WTC11 (cell line): Measurements from ENCODE around the gene ALPI. TPM values are rescaled to one million over a fixed set of nuclear protein-coding genes. Genes with fewer than 3 reads are reported as not detected.
A peak's percentile ranks its signal among the peaks of the same experiment; 100 is the strongest.

Source experiments
- ATAC-seq: fragments of 200-7000 bp; cut with Tn5 transposase; 2 replicates; pipeline ENCODE4 v1.10.0; 2021; ENCODE audit warnings: mild to moderate bottlenecking, moderate library complexity
- CTCF ChIA-PET: fragments of 300-600 bp; sonication (Branson Sonifier 250); formaldehyde crosslinking; loops from one replicate; lab custom pipeline; 2021; ENCODE audit warnings: antibody characterized with exemption; lab: Charles Lee
- POLR2A ChIA-PET: fragments of 350-600 bp; sonication (Branson Sonifier 250); formaldehyde crosslinking; loops from one replicate; lab custom pipeline; 2021; ENCODE audit warnings: antibody characterized with exemption; lab: Charles Lee
- DNase-seq: peaks from one replicate; pipeline ENCODE4 v3.0.0; 2021; ENCODE audit warnings: low spot score
- H3K27ac Mint-ChIP-seq: 2 replicates; pipeline ENCODE4 v1.8.0; 2021; ENCODE audit warnings: mixed read lengths
- H3K27me3 Mint-ChIP-seq: 2 replicates; pipeline ENCODE4 v1.8.0; 2021; ENCODE audit warnings: low read depth, mild to moderate bottlenecking, moderate library complexity, mixed read lengths
- H3K36me3 Mint-ChIP-seq: 2 replicates; pipeline ENCODE4 v1.8.0; 2021; ENCODE audit warnings: mixed read lengths
- H3K4me1 Mint-ChIP-seq: 2 replicates; pipeline ENCODE4 v1.8.0; 2022; ENCODE audit warnings: mixed read lengths
- H3K4me3 Mint-ChIP-seq: 2 replicates; pipeline ENCODE4 v1.8.0; 2021; ENCODE audit warnings: mild to moderate bottlenecking, moderate library complexity, mixed read lengths
- H3K9me3 Mint-ChIP-seq: 2 replicates; pipeline ENCODE4 v1.8.0; 2021; ENCODE audit warnings: mixed read lengths
- FOXP1 ChIP-seq: sonication (generic); formaldehyde crosslinking; IDR thresholded peaks from 2 replicates; pipeline ENCODE4 v1.8.0; 2022; ENCODE audit warnings: missing genetic modification reagents, mild to moderate bottlenecking, moderate library complexity, borderline replicate concordance
- GABPB1 ChIP-seq: sonication (generic); formaldehyde crosslinking; IDR thresholded peaks from 2 replicates; pipeline ENCODE4 v1.8.1; 2023; ENCODE audit warnings: mild to moderate bottlenecking, missing genetic modification reagents
- JUN ChIP-seq: sonication (generic); formaldehyde crosslinking; IDR thresholded peaks from 2 replicates; pipeline ENCODE4 v1.8.0; 2023; ENCODE audit warnings: mild to moderate bottlenecking, missing genetic modification reagents
- NFYB ChIP-seq: sonication (generic); formaldehyde crosslinking; conservative IDR thresholded peaks from 2 replicates; pipeline ENCODE4 v1.8.0; 2022; ENCODE audit warnings: low read depth, missing genetic modification reagents
- NR2C2 ChIP-seq: sonication (generic); formaldehyde crosslinking; IDR thresholded peaks from 2 replicates; pipeline ENCODE4 v1.8.0; 2022; ENCODE audit warnings: mild to moderate bottlenecking, missing genetic modification reagents
- OVOL2 ChIP-seq: fragments of 250-450 bp; sonication (Bioruptor Pico); IDR thresholded peaks from 2 replicates; pipeline ENCODE4 v1.9.0; 2021; ENCODE audit warnings: mild to moderate bottlenecking, borderline replicate concordance
- ZBTB21 ChIP-seq: sonication (generic); formaldehyde crosslinking; IDR thresholded peaks from 2 replicates; pipeline ENCODE4 v1.8.1; 2023; ENCODE audit warnings: mild to moderate bottlenecking, missing genetic modification reagents, borderline replicate concordance
- ZNF121 ChIP-seq: sonication (generic); formaldehyde crosslinking; IDR thresholded peaks from 2 replicates; pipeline ENCODE4 v1.8.0; 2023; ENCODE audit warnings: missing genetic modification reagents
- total RNA-seq: library from RNA; stranded (reverse); gene quantifications from 3 replicates; pipeline ENCODE4 v1.2.3, GENCODE V29; 2021
- TF ChIP-seq, protein P1 (sequence below): fragments of 250-450 bp; sonication (Bioruptor Pico); IDR thresholded peaks from 2 replicates; pipeline ENCODE4 v1.9.0; 2021; ENCODE audit warnings: moderate library complexity, mild to moderate bottlenecking, inconsistent platforms, borderline replicate concordance
- TF ChIP-seq, protein P2 (sequence below): fragments of 250-450 bp; sonication (Bioruptor Pico); conservative IDR thresholded peaks from 2 replicates; pipeline ENCODE4 v1.9.0; 2021; ENCODE audit warnings: mild to moderate bottlenecking
- TF ChIP-seq, protein P3 (sequence below): sonication (generic); formaldehyde crosslinking; conservative IDR thresholded peaks from 2 replicates; pipeline ENCODE4 v1.8.1; 2023; ENCODE audit warnings: mild to moderate bottlenecking, low read depth, missing genetic modification reagents, moderate library complexity
- TF ChIP-seq, protein P4 (sequence below): sonication (generic); formaldehyde crosslinking; IDR thresholded peaks from 2 replicates; pipeline ENCODE4 v1.8.1; 2023; ENCODE audit warnings: mild to moderate bottlenecking, missing genetic modification reagents, moderate library complexity
- TF ChIP-seq, protein P5 (sequence below): sonication (generic); formaldehyde crosslinking; IDR thresholded peaks from 2 replicates; pipeline ENCODE4 v1.8.0; 2022; ENCODE audit warnings: mild to moderate bottlenecking, missing genetic modification reagents
- TF ChIP-seq, protein P6 (sequence below): sonication (generic); formaldehyde crosslinking; IDR thresholded peaks from 2 replicates; pipeline ENCODE4 v1.8.1; 2022; ENCODE audit warnings: low read depth, mild to moderate bottlenecking, moderate library complexity, missing genetic modification reagents, borderline replicate concordance

ALPI gene
- total RNA-seq, 1 experiment from 2014 or later: not detected

DNA sequence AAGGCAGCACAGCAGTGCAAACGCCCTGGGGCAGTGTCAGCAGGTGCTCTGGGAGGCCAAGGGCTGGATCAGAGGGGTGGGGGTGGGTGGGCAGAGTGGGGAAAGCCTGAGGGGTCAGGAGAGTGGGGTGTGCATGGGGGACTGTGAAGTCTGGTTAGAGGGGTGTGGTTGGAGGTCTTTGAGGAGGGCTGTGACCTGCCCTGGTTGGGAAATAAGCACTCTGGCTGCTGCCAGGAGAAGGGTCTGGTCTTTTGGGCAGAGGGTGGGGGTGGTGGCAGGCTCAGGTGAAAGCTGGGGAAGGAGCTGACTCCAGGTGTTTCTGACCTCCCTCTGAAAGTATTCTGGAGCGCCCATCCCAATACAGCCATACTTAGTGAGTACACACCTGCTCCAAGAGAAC lies 4.2 kb downstream of the ALPI start:
- Mint-ChIP-seq H3K27me3 (peaks cover 4% of the 10 kb centered on the region; the same call in 1 of the 2 replicates), H3K4me3 (no peak overlapping the region), H3K4me1 (no peaks in the 10 kb centered on the region), H3K9me3 (no peaks in the 10 kb centered on the region), H3K36me3 (no peaks in the 10 kb centered on the region), H3K27ac (no peak overlapping the region)
- TF ChIP-seq, protein P1, sequence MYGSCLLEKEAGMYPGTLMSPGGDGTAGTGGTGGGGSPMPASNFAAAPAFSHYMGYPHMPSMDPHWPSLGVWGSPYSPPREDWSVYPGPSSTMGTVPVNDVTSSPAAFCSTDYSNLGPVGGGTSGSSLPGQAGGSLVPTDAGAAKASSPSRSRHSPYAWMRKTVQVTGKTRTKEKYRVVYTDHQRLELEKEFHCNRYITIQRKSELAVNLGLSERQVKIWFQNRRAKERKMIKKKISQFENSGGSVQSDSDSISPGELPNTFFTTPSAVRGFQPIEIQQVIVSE: no peak
- ChIA-PET CTCF (interaction anchor here (6.2 kb wide), 1 partner anchor 62 kb away, joined by 53 read pairs; the partner anchor contains the start of gene PRSS56), POLR2A (no interaction called here)
- DNase-seq: no peak
- no peak for ATAC-seq

DNA sequence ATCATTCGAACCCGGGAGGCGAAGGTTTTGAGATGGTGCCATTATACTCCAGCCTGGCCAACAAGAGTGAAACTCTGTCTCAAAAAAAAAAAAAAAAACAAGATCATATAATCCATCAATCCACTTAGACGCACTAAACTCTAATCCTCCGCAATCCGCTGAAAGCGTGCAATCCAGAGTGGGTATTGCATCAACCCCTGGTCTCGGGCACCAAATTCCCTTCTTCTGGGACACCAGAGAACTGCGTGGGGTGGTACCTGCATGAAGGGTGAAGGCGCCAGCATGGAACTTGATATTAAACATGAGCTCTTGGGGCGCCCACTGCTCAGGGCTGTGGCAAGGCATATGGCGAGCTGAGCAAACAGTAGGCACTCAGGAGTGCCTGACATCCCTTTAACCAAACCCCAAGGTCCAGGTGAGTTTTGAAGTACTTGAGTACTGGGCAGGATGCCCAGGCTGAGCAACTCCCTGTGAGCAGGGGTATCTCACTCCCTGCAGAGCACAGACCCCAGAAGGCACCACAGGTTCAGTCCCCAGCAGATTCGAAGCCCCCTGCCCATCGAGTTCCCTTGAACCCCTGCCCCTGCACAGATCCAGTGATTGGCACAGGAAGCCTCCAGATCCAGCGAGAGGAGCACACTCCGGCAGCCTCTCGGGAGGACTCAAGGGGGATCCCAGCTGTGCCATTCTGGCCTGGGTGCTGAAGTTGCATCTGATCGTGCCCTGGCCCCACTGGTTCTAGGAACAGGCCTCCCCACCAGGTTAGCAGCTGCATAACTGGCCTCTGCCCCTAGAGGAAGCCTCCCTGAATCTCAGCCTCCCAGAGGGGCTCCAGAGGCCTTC lies 8.0 kb downstream of the ALPI start:
- H3K36me3 Mint-ChIP-seq: no peaks in the 10 kb centered on the region
- no peak for DNase-seq
- H3K9me3 Mint-ChIP-seq: peaks cover 10% of the 10 kb centered on the region
- no peak for ATAC-seq
- H3K4me3 Mint-ChIP-seq: no peak overlapping the region
- ChIA-PET POLR2A (no interaction called here), CTCF (interaction anchor here (0.7 to 6.2 kb wide), 7 partner anchors 12 to 96 kb away, joined by 3 to 53 read pairs (median 4); partner anchors contain the start of gene PRSS56)
- no peak overlapping the region for H3K27ac Mint-ChIP-seq
- peak; percentile 77 for TF ChIP-seq GABPB1 (CRISPR knock-in tag)
- TF ChIP-seq, protein P2, sequence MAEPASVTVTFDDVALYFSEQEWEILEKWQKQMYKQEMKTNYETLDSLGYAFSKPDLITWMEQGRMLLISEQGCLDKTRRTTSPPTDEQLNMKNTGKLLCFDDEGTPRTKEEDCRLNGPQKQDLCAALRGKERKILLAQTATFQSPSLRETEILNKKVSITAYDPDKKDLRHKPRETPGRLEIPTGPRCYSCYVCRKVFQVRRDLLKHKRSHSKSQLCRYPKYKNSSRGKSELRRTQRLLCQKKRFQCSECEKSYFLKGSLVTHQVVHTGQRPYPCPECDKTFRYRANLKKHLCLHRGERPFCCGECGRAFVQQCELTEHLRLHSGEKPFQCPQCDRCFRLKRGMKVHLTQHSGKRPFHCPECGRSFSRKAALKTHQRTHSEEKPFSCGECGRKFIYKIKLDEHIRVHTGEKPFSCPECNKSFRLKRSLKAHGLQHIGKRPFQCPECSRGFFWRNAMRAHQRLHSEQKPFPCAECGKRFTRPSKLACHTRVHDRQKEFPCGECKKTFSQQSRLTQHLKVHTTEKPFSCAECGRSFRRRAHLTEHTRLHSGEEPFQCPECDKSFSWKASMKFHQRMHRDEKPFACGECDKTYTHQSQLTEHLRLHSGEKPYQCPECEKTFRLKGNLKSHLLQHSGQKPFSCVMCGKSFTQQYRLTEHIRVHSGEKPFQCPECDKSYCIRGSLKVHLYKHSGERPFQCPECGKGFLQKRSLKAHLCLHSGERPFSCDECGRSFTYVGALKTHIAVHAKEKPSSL (CRISPR knock-in tag): no peak
- peaks cover 4% of the 10 kb centered on the region; the same call in 1 of the 2 replicates for H3K27me3 Mint-ChIP-seq
- no peaks in the 10 kb centered on the region for H3K4me1 Mint-ChIP-seq

DNA sequence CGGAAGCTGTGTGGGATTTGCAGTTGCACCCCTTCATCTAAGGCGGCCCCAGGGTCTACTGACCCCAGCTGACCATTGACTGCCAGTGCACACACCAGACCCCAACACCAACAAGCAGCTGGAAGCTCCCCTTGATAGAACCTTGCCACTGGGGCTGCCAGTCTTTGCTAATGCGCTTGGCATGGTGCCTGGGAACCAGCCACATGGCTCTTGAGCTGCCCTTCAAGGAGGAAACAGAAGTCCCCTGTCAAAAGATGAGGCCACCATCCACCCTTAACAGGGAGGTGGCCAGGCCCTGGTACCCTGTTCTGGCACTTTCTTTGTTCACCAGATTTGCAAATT lies 8.6 kb downstream of the ALPI start:
- TF ChIP-seq, protein P3, sequence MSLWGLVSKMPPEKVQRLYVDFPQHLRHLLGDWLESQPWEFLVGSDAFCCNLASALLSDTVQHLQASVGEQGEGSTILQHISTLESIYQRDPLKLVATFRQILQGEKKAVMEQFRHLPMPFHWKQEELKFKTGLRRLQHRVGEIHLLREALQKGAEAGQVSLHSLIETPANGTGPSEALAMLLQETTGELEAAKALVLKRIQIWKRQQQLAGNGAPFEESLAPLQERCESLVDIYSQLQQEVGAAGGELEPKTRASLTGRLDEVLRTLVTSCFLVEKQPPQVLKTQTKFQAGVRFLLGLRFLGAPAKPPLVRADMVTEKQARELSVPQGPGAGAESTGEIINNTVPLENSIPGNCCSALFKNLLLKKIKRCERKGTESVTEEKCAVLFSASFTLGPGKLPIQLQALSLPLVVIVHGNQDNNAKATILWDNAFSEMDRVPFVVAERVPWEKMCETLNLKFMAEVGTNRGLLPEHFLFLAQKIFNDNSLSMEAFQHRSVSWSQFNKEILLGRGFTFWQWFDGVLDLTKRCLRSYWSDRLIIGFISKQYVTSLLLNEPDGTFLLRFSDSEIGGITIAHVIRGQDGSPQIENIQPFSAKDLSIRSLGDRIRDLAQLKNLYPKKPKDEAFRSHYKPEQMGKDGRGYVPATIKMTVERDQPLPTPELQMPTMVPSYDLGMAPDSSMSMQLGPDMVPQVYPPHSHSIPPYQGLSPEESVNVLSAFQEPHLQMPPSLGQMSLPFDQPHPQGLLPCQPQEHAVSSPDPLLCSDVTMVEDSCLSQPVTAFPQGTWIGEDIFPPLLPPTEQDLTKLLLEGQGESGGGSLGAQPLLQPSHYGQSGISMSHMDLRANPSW (CRISPR knock-in tag): no peak
- TF ChIP-seq OVOL2 (CRISPR knock-in tag) (no peak), NR2C2 (CRISPR knock-in tag) (no peak), ZNF121 (no peak), JUN (no peak), FOXP1 (CRISPR knock-in tag) (no peak), NFYB (CRISPR knock-in tag) (no peak), ZBTB21 (CRISPR knock-in tag) (no peak)
- TF ChIP-seq, protein P4, sequence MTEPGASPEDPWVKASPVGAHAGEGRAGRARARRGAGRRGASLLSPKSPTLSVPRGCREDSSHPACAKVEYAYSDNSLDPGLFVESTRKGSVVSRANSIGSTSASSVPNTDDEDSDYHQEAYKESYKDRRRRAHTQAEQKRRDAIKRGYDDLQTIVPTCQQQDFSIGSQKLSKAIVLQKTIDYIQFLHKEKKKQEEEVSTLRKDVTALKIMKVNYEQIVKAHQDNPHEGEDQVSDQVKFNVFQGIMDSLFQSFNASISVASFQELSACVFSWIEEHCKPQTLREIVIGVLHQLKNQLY (CRISPR knock-in tag): no peak
- TF ChIP-seq, protein P5, sequence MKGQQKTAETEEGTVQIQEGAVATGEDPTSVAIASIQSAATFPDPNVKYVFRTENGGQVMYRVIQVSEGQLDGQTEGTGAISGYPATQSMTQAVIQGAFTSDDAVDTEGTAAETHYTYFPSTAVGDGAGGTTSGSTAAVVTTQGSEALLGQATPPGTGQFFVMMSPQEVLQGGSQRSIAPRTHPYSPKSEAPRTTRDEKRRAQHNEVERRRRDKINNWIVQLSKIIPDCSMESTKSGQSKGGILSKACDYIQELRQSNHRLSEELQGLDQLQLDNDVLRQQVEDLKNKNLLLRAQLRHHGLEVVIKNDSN: no peak
- TF ChIP-seq, protein P6, sequence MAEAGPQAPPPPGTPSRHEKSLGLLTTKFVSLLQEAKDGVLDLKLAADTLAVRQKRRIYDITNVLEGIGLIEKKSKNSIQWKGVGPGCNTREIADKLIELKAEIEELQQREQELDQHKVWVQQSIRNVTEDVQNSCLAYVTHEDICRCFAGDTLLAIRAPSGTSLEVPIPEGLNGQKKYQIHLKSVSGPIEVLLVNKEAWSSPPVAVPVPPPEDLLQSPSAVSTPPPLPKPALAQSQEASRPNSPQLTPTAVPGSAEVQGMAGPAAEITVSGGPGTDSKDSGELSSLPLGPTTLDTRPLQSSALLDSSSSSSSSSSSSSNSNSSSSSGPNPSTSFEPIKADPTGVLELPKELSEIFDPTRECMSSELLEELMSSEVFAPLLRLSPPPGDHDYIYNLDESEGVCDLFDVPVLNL: no peak
- POLR2A ChIA-PET: no interaction called here
- H3K36me3 Mint-ChIP-seq: no peaks in the 10 kb centered on the region
- DNase-seq: no peak
- CTCF ChIA-PET: interaction anchor here (1.0 to 6.2 kb wide), 7 partner anchors 11 to 115 kb away, joined by 3 to 53 read pairs (median 4); partner anchors contain the start of gene PRSS56
- H3K4me3 Mint-ChIP-seq: no peak overlapping the region
- peaks cover 5% of the 10 kb centered on the region; the same call in 1 of the 2 replicates for H3K27me3 Mint-ChIP-seq
- peaks cover 11% of the 10 kb centered on the region for H3K9me3 Mint-ChIP-seq
- H3K27ac Mint-ChIP-seq: no peak overlapping the region
- H3K4me1 Mint-ChIP-seq: no peaks in the 10 kb centered on the region
- ATAC-seq: peak; percentile 39; the same call in 1 of the 2 replicates
